HepG2 (cell line): Measurements from ENCODE around the gene FBXO30. TPM values are rescaled to one million over a fixed set of nuclear protein-coding genes. Genes with fewer than 3 reads are reported as not detected.
A peak's percentile ranks its signal among the peaks of the same experiment; 100 is the strongest.

Experiments
- HDAC1 ChIP-seq: sonication (generic); formaldehyde crosslinking; IDR thresholded peaks from 2 replicates; pipeline ENCODE4 v1.5.1; 2020; ENCODE audit warnings: mild to moderate bottlenecking, missing genetic modification reagents
- HMG20A ChIP-seq: IDR thresholded peaks from 2 replicates; pipeline ENCODE4 v1.6.1; 2016; ENCODE audit warnings: borderline replicate concordance
- HOXD1 ChIP-seq: sonication (generic); formaldehyde crosslinking; IDR thresholded peaks from 2 replicates; pipeline ENCODE4 v1.5.0; 2020; ENCODE audit warnings: missing genetic modification reagents
- KLF13 ChIP-seq: sonication (generic); formaldehyde crosslinking; IDR thresholded peaks from 2 replicates; pipeline ENCODE4 v1.4.0; 2020; ENCODE audit warnings: mild to moderate bottlenecking, missing genetic modification reagents
- MLXIP ChIP-seq: sonication (generic); formaldehyde crosslinking; IDR thresholded peaks from 2 replicates; pipeline ENCODE4 v1.9.0; 2021; ENCODE audit warnings: missing genetic modification reagents, borderline replicate concordance
- PATZ1 ChIP-seq: sonication (generic); formaldehyde crosslinking; IDR thresholded peaks from 2 replicates; pipeline ENCODE4 v1.4.0; 2020; ENCODE audit warnings: missing genetic modification reagents
- ZNF142 ChIP-seq: sonication (generic); formaldehyde crosslinking; IDR thresholded peaks from 2 replicates; pipeline ENCODE4 v1.4.0; 2020; ENCODE audit warnings: missing genetic modification reagents
- ZNF318 ChIP-seq: sonication (generic); formaldehyde crosslinking; IDR thresholded peaks from 2 replicates; pipeline ENCODE4 v1.4.0; 2020; ENCODE audit warnings: mild to moderate bottlenecking, missing genetic modification reagents
- ZNF430 ChIP-seq: sonication (generic); formaldehyde crosslinking; IDR thresholded peaks from 2 replicates; pipeline ENCODE4 v1.9.0; 2021; ENCODE audit warnings: mild to moderate bottlenecking, missing genetic modification reagents
- polyA plus RNA-seq, 8 experiments: library from polyadenylated mRNA; depleted of rRNA in 3 of 8; stranded (reverse) in 7 of 8; unstranded in 1 of 8; fragments of >200 nt; fragmentation: Illumina TruSeq in 4 of 8; extraction: Trizol in 4 of 8; gene quantifications; 2 replicates each; pipeline versions ENCODE4 v1.2.1 to v1.2.3, GENCODE V29; 2011 to 2016; ENCODE audit warnings: low read depth in 4 of 8, missing spikeins in 1 of 8, mixed read lengths in 1 of 8; ENCODE audit not compliant: insufficient read depth in 1 of 8
- total RNA-seq, 5 experiments: library from RNA; depleted of rRNA; stranded (reverse); fragments of >200 nt; fragmentation: Illumina TruSeq; extraction: Trizol; gene quantifications; 2 replicates each; pipeline ENCODE4 v1.2.3, GENCODE V29; 2016; ENCODE audit warnings: low read depth in 1 of 5

FBXO30 gene
- total and polyA plus RNA-seq, 2 of the 13 experiments (the other 11 are each of a cell fraction or from before 2014, with no cell fraction given) = 3.2 to 7.1 TPM

- TF ChIP-seq ZNF318 (CRISPR knock-in tag) = peak; percentile 50; the same call in 1 of the 2 replicates
- no peak for TF ChIP-seq HDAC1 (CRISPR knock-in tag)
- TF ChIP-seq KLF13 (CRISPR knock-in tag) = no peak
- peak; percentile 75; the same call in 1 of the 2 replicates for TF ChIP-seq HOXD1 (CRISPR knock-in tag)
- TF ChIP-seq HMG20A (CRISPR knock-in tag) = no peak
- peak; percentile 64; the same call in 1 of the 2 replicates for TF ChIP-seq PATZ1 (CRISPR knock-in tag)
- peak; percentile 86 for TF ChIP-seq ZNF142 (CRISPR knock-in tag)
- TF ChIP-seq MLXIP (CRISPR knock-in tag) = peak; percentile 75; the same call in 1 of the 2 replicates
- TF ChIP-seq ZNF430 (CRISPR knock-in tag) = peak; percentile 65; the same call in 1 of the 2 replicates
Measured at GRCh38 chr6:145814035-145814500, 527 bp downstream of the FBXO30 start (continued).
